Measurements from ENCODE around the gene MAEA.
A peak's percentile ranks its signal among the peaks of the same experiment; 100 is the strongest.

Gene MAEA

GRCh38 chr4:1289207-1290164, at the start of gene MAEA:
MAEA (plus strand) TSS chr4:1289891; CDS start chr4:1289914, 23 bp downstream.
- DNase-seq (ENCODE audit: low read depth): peak; percentile 98

- no peak for DNase-seq (ENCODE audit: low read depth)
These were observed 49.8 kb upstream of the MAEA start for GRCh38 chr4:1239950-1240307.

GRCh38 chr4:1240721-1241465, 48.8 kb upstream of the MAEA start:
- DNase-seq (ENCODE audit: low read depth): no peak

GRCh38 chr4:1241466-1241935, 48.2 kb upstream of the MAEA start:
- no peak for DNase-seq (ENCODE audit: low read depth)

- no peak for DNase-seq (ENCODE audit: low read depth)
These were observed 47.7 kb upstream of the MAEA start for GRCh38 chr4:1241936-1242505.

GRCh38 chr4:1242506-1243450, 46.9 kb upstream of the MAEA start:
- DNase-seq (ENCODE audit: low read depth): no peak

GRCh38 chr4:1243451-1244080, 46.1 kb upstream of the MAEA start:
- no peak for DNase-seq (ENCODE audit: low read depth)

- no peak for DNase-seq (ENCODE audit: low read depth)
These were observed 45.4 kb upstream of the MAEA start for GRCh38 chr4:1244081-1244977.

- no peak for DNase-seq (ENCODE audit: low read depth)
These were observed 44.7 kb upstream of the MAEA start for GRCh38 chr4:1244978-1245471.

- DNase-seq (ENCODE audit: low read depth): no peak
These were observed 44.1 kb upstream of the MAEA start for GRCh38 chr4:1245481-1246051.

- DNase-seq (ENCODE audit: low read depth): no peak
These were observed 43.4 kb upstream of the MAEA start for GRCh38 chr4:1246111-1246881.

GRCh38 chr4:1246901-1247863, 42.5 kb upstream of the MAEA start:
- DNase-seq (ENCODE audit: low read depth): peak; percentile 26

GRCh38 chr4:1247864-1248244, 41.8 kb upstream of the MAEA start:
- DNase-seq (ENCODE audit: low read depth): no peak

GRCh38 chr4:1248245-1249147, 41.2 kb upstream of the MAEA start, which contains the start of gene CTBP1:
CTBP1 (minus strand) TSS chr4:1249130; CDS start chr4:1241331, 7,799 bp downstream.
- DNase-seq (ENCODE audit: low read depth): peak; percentile 73

GRCh38 chr4:1249148-1249730, 40.5 kb upstream of the MAEA start:
- peak; percentile 76 for DNase-seq (ENCODE audit: low read depth)

All from activated T-cell treated with anti-CD3 and anti-CD28 coated beads for 24 hours (primary cell).